PC-9 (cell line): ENCODE results near the gene CTNNA1. TPM values are rescaled to one million over a fixed set of nuclear protein-coding genes. Genes with fewer than 3 reads are reported as not detected.

Experiments used
- BruUV-seq: library from RNA; stranded (reverse); fragments of 400-500 nt; replicated peaks from 2 replicates; lab custom pipeline; 2021; lab: Mats Ljungman, UMichigan
- CTCF ChIA-PET: fragments of 300-600 bp; sonication (Branson Sonifier 250); formaldehyde crosslinking; loops from one replicate; lab custom pipeline; 2022; ENCODE audit warnings: antibody characterized with exemption; lab: Charles Lee
- POLR2A ChIA-PET: fragments of 300-600 bp; sonication (Branson Sonifier 250); formaldehyde crosslinking; loops from one replicate; lab custom pipeline; 2022; ENCODE audit warnings: antibody characterized with exemption; ENCODE audit not compliant: unreplicated experiment; lab: Charles Lee
- DNase-seq, 2 experiments: peaks; one replicate each; pipeline versions ENCODE4 v3.0.0 to v3.0.0-alpha.2; 2015 to 2022; ENCODE audit warnings: mixed read lengths in 1 of 2
- H2AFZ ChIP-seq: fragments of 200-600 bp; sonication (generic); 2 replicates; pipeline ENCODE4 v1.8.1; 2017; ENCODE audit warnings: antibody characterized with exemption
- H3F3A ChIP-seq: fragments of 200-600 bp; sonication (generic); 2 replicates; pipeline ENCODE4 v1.8.1; 2017; ENCODE audit warnings: antibody characterized with exemption, mild to moderate bottlenecking, low read depth; ENCODE audit not compliant: insufficient read depth
- H3K27ac ChIP-seq: fragments of 200-600 bp; sonication (generic); 2 replicates; pipeline ENCODE4 v1.6.1; 2016; ENCODE audit warnings: mixed run types
- H3K27me3 ChIP-seq: fragments of 200-600 bp; sonication (generic); 2 replicates; pipeline ENCODE4 v1.6.1; 2016; ENCODE audit warnings: low read depth, mixed run types; ENCODE audit not compliant: insufficient read depth
- H3K36me3 ChIP-seq: fragments of 200-600 bp; sonication (generic); 2 replicates; pipeline ENCODE4 v1.6.1; 2016; ENCODE audit warnings: low read depth, mixed run types
- H3K4me1 ChIP-seq: fragments of 200-600 bp; sonication (generic); replicated peaks from 2 replicates; pipeline ENCODE4 v1.6.1; 2016; ENCODE audit warnings: mixed run types; ENCODE audit not compliant: insufficient read depth
- H3K4me2 ChIP-seq: fragments of 200-600 bp; sonication (generic); 2 replicates; pipeline ENCODE4 v1.6.1; 2017; ENCODE audit warnings: mixed run types
- H3K4me3 ChIP-seq: fragments of 200-600 bp; sonication (generic); 2 replicates; pipeline ENCODE4 v1.6.1; 2016; ENCODE audit warnings: mixed run types
- H3K79me2 ChIP-seq: fragments of 200-600 bp; sonication (generic); 2 replicates; pipeline ENCODE4 v1.6.1; 2017; ENCODE audit warnings: low read depth, mixed run types
- H3K9me2 ChIP-seq: fragments of 200-600 bp; sonication (generic); 2 replicates; pipeline ENCODE4 v1.8.1; 2017; ENCODE audit warnings: mild to moderate bottlenecking; ENCODE audit not compliant: insufficient read depth
- H3K9me3 ChIP-seq: fragments of 200-600 bp; sonication (generic); 2 replicates; pipeline ENCODE4 v1.8.1; 2016; ENCODE audit warnings: low read depth; ENCODE audit not compliant: insufficient read depth
- H4K20me1 ChIP-seq: fragments of 200-600 bp; sonication (generic); 2 replicates; pipeline ENCODE4 v1.8.1; 2017; ENCODE audit not compliant: insufficient read depth
- EZH2 ChIP-seq: fragments of 200-600 bp; sonication (generic); IDR thresholded peaks from 2 replicates; pipeline ENCODE4 v1.8.0; 2017; ENCODE audit warnings: antibody characterized with exemption, low read depth
- intact Hi-C: fragments of 100-400 bp; cut with micrococcal nuclease; formaldehyde crosslinking; loops from one replicate; pipeline ENCODE4 v1.10.0; 2022; ENCODE audit not compliant: unreplicated experiment
- total RNA-seq: library from RNA; stranded (reverse); gene quantifications from 2 replicates; pipeline ENCODE4 v1.2.3, GENCODE V29; 2021
- TF ChIP-seq, protein P1 (sequence below): fragments of 200-600 bp; sonication (generic); conservative IDR thresholded peaks from 2 replicates; pipeline ENCODE4 v1.6.1; 2017; ENCODE audit warnings: mixed run types, antibody characterized with exemption, mild to moderate bottlenecking, moderate library complexity

The CTNNA1 gene
- total RNA-seq, 1 experiment from 2014 or later, result 91.7 TPM

DNA sequence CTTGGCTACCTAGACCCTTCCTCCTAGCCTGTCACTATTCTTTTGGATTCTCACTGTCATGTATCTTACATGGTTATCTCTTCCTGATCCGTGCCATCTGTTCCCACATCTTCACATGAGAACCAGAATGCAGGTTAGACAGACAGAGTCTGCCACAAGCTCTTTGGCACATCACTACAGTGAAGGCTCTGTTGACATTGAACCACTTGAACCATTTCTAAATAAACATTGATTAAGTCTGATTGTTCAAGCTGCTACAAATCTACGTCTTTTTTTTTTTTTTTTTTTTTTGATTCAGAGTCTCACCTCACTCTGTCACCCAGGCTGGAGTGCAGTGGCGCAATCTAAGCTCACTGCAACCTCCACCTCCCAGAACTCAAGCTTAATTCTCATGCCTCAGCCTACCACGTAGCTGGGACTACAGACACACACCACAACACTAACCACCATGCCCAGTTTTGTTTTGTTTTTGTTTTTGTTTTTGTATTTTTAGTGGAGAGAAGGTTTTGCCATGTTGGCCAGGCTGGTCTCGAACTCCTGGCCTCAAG is 207.0 kb downstream of the CTNNA1 start:
- H3K79me2 ChIP-seq, result no peaks in the 10 kb centered on the region
- no peaks in the 10 kb centered on the region for H3K36me3 ChIP-seq
- ChIA-PET POLR2A (no interaction called here), CTCF (no interaction called here)
- H3K9me2 ChIP-seq, result 0 out of 2 replicates have a peak, but pooled peaks cover 3% of the 10 kb centered on the region
- no TSS peak for BruUV-seq
- H3K4me3 ChIP-seq, result no peak overlapping the region
- no peaks in the 10 kb centered on the region for H3K9me3 ChIP-seq
- H4K20me1 ChIP-seq, result no peaks in the 10 kb centered on the region
- no peaks in the 10 kb centered on the region for H3F3A ChIP-seq
- H3K4me1 ChIP-seq, result peaks cover 4% of the 10 kb centered on the region; the same call in 1 of the 2 replicates
- intact Hi-C loops, result no loop called here
- no peak for DNase-seq
- TF ChIP-seq EZH2, result no peak
- TF ChIP-seq, protein P1, sequence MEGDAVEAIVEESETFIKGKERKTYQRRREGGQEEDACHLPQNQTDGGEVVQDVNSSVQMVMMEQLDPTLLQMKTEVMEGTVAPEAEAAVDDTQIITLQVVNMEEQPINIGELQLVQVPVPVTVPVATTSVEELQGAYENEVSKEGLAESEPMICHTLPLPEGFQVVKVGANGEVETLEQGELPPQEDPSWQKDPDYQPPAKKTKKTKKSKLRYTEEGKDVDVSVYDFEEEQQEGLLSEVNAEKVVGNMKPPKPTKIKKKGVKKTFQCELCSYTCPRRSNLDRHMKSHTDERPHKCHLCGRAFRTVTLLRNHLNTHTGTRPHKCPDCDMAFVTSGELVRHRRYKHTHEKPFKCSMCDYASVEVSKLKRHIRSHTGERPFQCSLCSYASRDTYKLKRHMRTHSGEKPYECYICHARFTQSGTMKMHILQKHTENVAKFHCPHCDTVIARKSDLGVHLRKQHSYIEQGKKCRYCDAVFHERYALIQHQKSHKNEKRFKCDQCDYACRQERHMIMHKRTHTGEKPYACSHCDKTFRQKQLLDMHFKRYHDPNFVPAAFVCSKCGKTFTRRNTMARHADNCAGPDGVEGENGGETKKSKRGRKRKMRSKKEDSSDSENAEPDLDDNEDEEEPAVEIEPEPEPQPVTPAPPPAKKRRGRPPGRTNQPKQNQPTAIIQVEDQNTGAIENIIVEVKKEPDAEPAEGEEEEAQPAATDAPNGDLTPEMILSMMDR, result no peak
- H3K27ac ChIP-seq, result no peak overlapping the region
- no peaks in the 10 kb centered on the region for H3K27me3 ChIP-seq
- H3K4me2 ChIP-seq, result no peak overlapping the region
- H2AFZ ChIP-seq, result no peak overlapping the region

DNA sequence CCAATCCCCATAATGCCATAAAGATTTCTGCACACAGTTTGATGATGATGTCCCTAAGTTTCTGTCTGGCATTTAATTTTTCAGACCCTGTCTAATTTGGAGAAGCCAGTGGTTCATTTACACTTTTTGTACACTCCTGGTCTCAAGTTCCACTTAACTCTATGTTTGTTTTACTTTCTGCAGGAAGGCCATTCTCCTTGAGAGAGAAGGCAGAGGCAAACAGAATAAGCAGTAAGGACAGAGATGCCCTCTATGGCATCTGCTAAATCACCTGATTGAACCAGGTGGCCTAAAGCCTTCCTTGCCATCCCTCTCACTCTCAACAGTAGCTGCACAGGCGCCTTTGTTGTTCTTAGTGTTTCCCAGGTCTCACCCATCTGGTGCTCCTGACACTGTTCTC is 208.0 kb downstream of the CTNNA1 start:
- Histone ChIP-seq H3K4me1 (peaks cover 4% of the 10 kb centered on the region; the same call in 1 of the 2 replicates), H3K36me3 (no peaks in the 10 kb centered on the region), H3K27me3 (no peaks in the 10 kb centered on the region), H4K20me1 (no peaks in the 10 kb centered on the region), H3K9me2 (0 out of 2 replicates have a peak, but pooled peaks cover 3% of the 10 kb centered on the region), H3K4me3 (no peak overlapping the region), H3K9me3 (no peaks in the 10 kb centered on the region), H2AFZ (no peak overlapping the region), H3K79me2 (no peaks in the 10 kb centered on the region), H3K27ac (no peak overlapping the region), H3K4me2 (no peak overlapping the region), H3F3A (no peaks in the 10 kb centered on the region)
- intact Hi-C loops, result no loop called here
- TF ChIP-seq, protein P1, result no peak
- TF ChIP-seq EZH2, result no peak
- DNase-seq, result no peak
- ChIA-PET POLR2A (no interaction called here), CTCF (no interaction called here)
- BruUV-seq, result no TSS peak

DNA sequence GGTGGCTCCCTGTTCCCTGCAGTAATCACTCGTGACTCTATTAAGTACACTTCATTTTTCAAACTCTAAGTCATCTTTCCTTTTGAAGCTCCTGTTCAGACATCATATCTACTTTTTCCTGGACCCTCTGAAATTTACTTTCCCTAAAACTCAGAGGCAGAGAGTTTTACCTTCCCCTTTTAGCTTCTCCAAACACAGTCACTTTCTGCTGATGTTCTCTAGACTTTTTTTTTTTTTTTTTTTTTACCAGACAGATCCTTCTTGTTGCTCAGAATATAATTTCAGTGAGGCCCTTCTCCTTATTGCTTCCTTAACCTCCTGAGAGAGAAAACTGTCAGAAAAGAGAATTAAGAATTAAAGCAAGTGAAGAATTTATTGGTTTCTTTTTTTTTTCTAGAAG is 208.5 kb downstream of the CTNNA1 start:
- BruUV-seq, result no TSS peak
- no peak for DNase-seq
- Histone ChIP-seq H3K36me3 (no peaks in the 10 kb centered on the region), H4K20me1 (no peaks in the 10 kb centered on the region), H3K4me3 (no peak overlapping the region), H3K27ac (no peak overlapping the region), H3K79me2 (no peaks in the 10 kb centered on the region), H3F3A (no peaks in the 10 kb centered on the region), H2AFZ (no peak overlapping the region), H3K4me2 (no peak overlapping the region), H3K27me3 (no peaks in the 10 kb centered on the region), H3K9me2 (0 out of 2 replicates have a peak, but pooled peaks cover 3% of the 10 kb centered on the region), H3K4me1 (peaks cover 4% of the 10 kb centered on the region; the same call in 1 of the 2 replicates), H3K9me3 (no peaks in the 10 kb centered on the region)
- POLR2A ChIA-PET, result no interaction called here
- intact Hi-C loops, result no loop called here
- CTCF ChIA-PET, result no interaction called here
- TF ChIP-seq, protein P1, result no peak
- no peak for TF ChIP-seq EZH2
